HCT116 (cell line): ENCODE data around the gene KBTBD2. TPM values are rescaled to one million over a fixed set of nuclear protein-coding genes. Genes with fewer than 3 reads are reported as not detected.

ENCODE experiments used
- ATAC-seq: fragments of 200-7000 bp; cut with Tn5 transposase; 2 replicates; pipeline ENCODE4 v1.9.1; 2020; ENCODE audit warnings: mild to moderate bottlenecking, moderate library complexity
- BruUV-seq: library from RNA; stranded (reverse); fragments of 400-500 nt; replicated peaks from 2 replicates; lab custom pipeline; 2021; lab: Mats Ljungman, UMichigan
- CTCF ChIA-PET: fragments of 300-600 bp; sonication (Branson Sonifier 250); formaldehyde crosslinking; loops from one replicate; lab custom pipeline; 2021; ENCODE audit warnings: antibody characterized with exemption; lab: Charles Lee
- POLR2A ChIA-PET: fragments of 300-600, 350-600 bp; sonication (Branson Sonifier 250); formaldehyde crosslinking; loops from one replicate; lab custom pipeline; 2021; ENCODE audit warnings: antibody characterized with exemption; lab: Charles Lee
- RAD21 ChIA-PET, 2 experiments: fragments of 300-600 bp; sonication (Branson Sonifier 250); formaldehyde crosslinking; loops; one replicate each; lab custom pipeline; 2023; ENCODE audit warnings: low total read pairs in 2 of 2; ENCODE audit not compliant: uncharacterized antibody in 2 of 2, unreplicated experiment in 2 of 2, low non-redundant PET in 1 of 2; lab: Charles Lee
- DNase-seq: peaks from one replicate; pipeline ENCODE4 v3.0.0-alpha.2; 2010; ENCODE audit warnings: low read depth, low spot score
- H2AFZ ChIP-seq: fragments of 200-600 bp; shearing (Covaris generic), sonication (generic); 2 replicates; pipeline ENCODE4 v1.6.1; 2017; ENCODE audit warnings: low read depth, mixed run types, mixed read lengths, antibody characterized with exemption, low read length; ENCODE audit not compliant: poor library complexity, severe bottlenecking
- H3K27ac ChIP-seq: 2 replicates; pipeline ENCODE4 v1.5.1; 2012; ENCODE audit warnings: low read depth, low read length
- H3K27me3 ChIP-seq: fragments of 200-600 bp; sonication (generic); 2 replicates; pipeline ENCODE4 v1.6.1; 2016; ENCODE audit warnings: mixed run types, low read length, mixed read lengths; ENCODE audit not compliant: insufficient read depth
- H3K36me3 ChIP-seq, 2 experiments: fragments of 200-500 bp in 1 of 2; fragments of 200-600 bp in 1 of 2; sonication (Bioruptor generic) in 1 of 2; sonication (generic) in 1 of 2; 2 replicates each; pipeline versions ENCODE4 v1.5.1 to v1.6.1; 2014 to 2016; ENCODE audit warnings: low read length in 2 of 2, inconsistent platforms in 1 of 2, mixed read lengths in 1 of 2, mixed run types in 1 of 2; ENCODE audit not compliant: insufficient read depth in 2 of 2, control insufficient read depth in 1 of 2
- H3K4me1 ChIP-seq, 2 experiments: fragments of 200-600 bp in 1 of 2; sonication (generic) in 1 of 2; 2 replicates each; pipeline versions ENCODE4 v1.5.1 to v1.6.1; 2012 to 2017; ENCODE audit warnings: low read length in 2 of 2, inconsistent platforms in 1 of 2, mild to moderate bottlenecking in 1 of 2, mixed read lengths in 1 of 2, mixed run types in 1 of 2, moderate library complexity in 1 of 2; ENCODE audit not compliant: insufficient read depth in 2 of 2, control insufficient read depth in 1 of 2
- H3K4me2 ChIP-seq: fragments of 200-600 bp; sonication (generic); 2 replicates; pipeline ENCODE4 v1.6.1; 2017; ENCODE audit warnings: mixed run types, low read length, mixed read lengths
- H3K4me3 ChIP-seq, 2 experiments: fragments of 200-600 bp in 1 of 2; sonication (generic) in 1 of 2; replicated peaks in 1 of 2; 2 replicates each; pipeline ENCODE4 v1.5.1; 2011 to 2016; ENCODE audit warnings: low read length in 2 of 2, control low read depth in 1 of 2, low read depth in 1 of 2, mild to moderate bottlenecking in 1 of 2, mixed read lengths in 1 of 2, mixed run types in 1 of 2
- H3K79me2 ChIP-seq: fragments of 200-600 bp; sonication (generic); 2 replicates; pipeline ENCODE4 v1.6.1; 2017; ENCODE audit warnings: mild to moderate bottlenecking, mixed run types, low read length, moderate library complexity, mixed read lengths; ENCODE audit not compliant: insufficient read depth
- H3K9ac ChIP-seq: fragments of 200-600 bp; sonication (generic); 2 replicates; pipeline ENCODE4 v1.6.1; 2016; ENCODE audit warnings: low read length, mixed read lengths
- H3K9me2 ChIP-seq: fragments of 200-600 bp; sonication (generic), shearing (Covaris generic); 2 replicates; pipeline ENCODE4 v1.6.1; 2017; ENCODE audit warnings: mixed run types, mild to moderate bottlenecking, moderate library complexity; ENCODE audit not compliant: insufficient read depth
- H3K9me3 ChIP-seq, 2 experiments: fragments of 200-500 bp in 1 of 2; fragments of 200-600 bp in 1 of 2; sonication (Bioruptor generic) in 1 of 2; sonication (generic) in 1 of 2; 2 replicates each; pipeline ENCODE4 v1.6.1; 2014 to 2017; ENCODE audit warnings: low read length in 2 of 2, mixed read lengths in 2 of 2, inconsistent platforms in 1 of 2, low read depth in 1 of 2, mild to moderate bottlenecking in 1 of 2, mixed run types in 1 of 2, moderate library complexity in 1 of 2; ENCODE audit not compliant: control insufficient read depth in 1 of 2, insufficient read depth in 1 of 2
- H4K20me1 ChIP-seq: fragments of 200-600 bp; sonication (generic), shearing (Covaris generic); 2 replicates; pipeline ENCODE4 v1.6.1; 2017; ENCODE audit warnings: mixed run types, mild to moderate bottlenecking, moderate library complexity; ENCODE audit not compliant: insufficient read depth
- CBX3 ChIP-seq: IDR thresholded peaks from 2 replicates; pipeline ENCODE4 v1.6.1; 2012; ENCODE audit warnings: low read depth
- EGR1 ChIP-seq: IDR thresholded peaks from 2 replicates; pipeline ENCODE4 v1.6.1; 2012; ENCODE audit warnings: low read depth
- FOSL1 ChIP-seq: IDR thresholded peaks from 2 replicates; pipeline ENCODE4 v1.6.1; 2012; ENCODE audit warnings: low read depth
- POLR2A ChIP-seq: IDR thresholded peaks from 2 replicates; pipeline ENCODE4 v1.7.0; 2011; ENCODE audit warnings: borderline replicate concordance; ENCODE audit not compliant: insufficient read depth, insufficient read length; ENCODE audit errors: extremely low read depth
- POLR2AphosphoS5 ChIP-seq: IDR thresholded peaks from 2 replicates; pipeline ENCODE4 v1.6.1; 2011; ENCODE audit warnings: mild to moderate bottlenecking, low read depth, low read length, moderate library complexity
- RAD21 ChIP-seq: IDR thresholded peaks from 2 replicates; pipeline ENCODE4 v1.6.1; 2012; ENCODE audit warnings: low read depth, mild to moderate bottlenecking
- REST ChIP-seq: IDR thresholded peaks from 2 replicates; pipeline ENCODE4 v1.6.1; 2012; ENCODE audit warnings: low read depth
- SIN3A ChIP-seq: IDR thresholded peaks from 2 replicates; pipeline ENCODE4 v1.6.1; 2012; ENCODE audit warnings: low read depth
- SP1 ChIP-seq: IDR thresholded peaks from 2 replicates; pipeline ENCODE4 v1.6.1; 2012; ENCODE audit warnings: low read depth
- SRF ChIP-seq: IDR thresholded peaks from 2 replicates; pipeline ENCODE4 v1.6.1; 2012; ENCODE audit warnings: low read depth
- TCF7L2 ChIP-seq: IDR thresholded peaks from 2 replicates; pipeline ENCODE4 v1.7.0; 2011; ENCODE audit warnings: borderline replicate concordance, inconsistent platforms; ENCODE audit not compliant: insufficient read depth, insufficient read length; ENCODE audit errors: extremely low read depth
- YY1 ChIP-seq: IDR thresholded peaks from 2 replicates; pipeline ENCODE4 v1.6.1; 2011; ENCODE audit warnings: low read length, low read depth, moderate library complexity, mild to moderate bottlenecking; ENCODE audit not compliant: insufficient replicate concordance; ENCODE audit errors: extremely low read depth
- ZBTB33 ChIP-seq: IDR thresholded peaks from 2 replicates; pipeline ENCODE4 v1.6.1; 2011; ENCODE audit warnings: mild to moderate bottlenecking, low read length, moderate library complexity; ENCODE audit not compliant: insufficient replicate concordance; ENCODE audit errors: extremely low read depth
- ZFX ChIP-seq: fragments of 450-650 bp; IDR thresholded peaks from 2 replicates; pipeline ENCODE4 v1.6.1; 2017
- intact Hi-C: fragments of 100-400 bp; cut with micrococcal nuclease; formaldehyde crosslinking; loops from 2 replicates; pipeline ENCODE4 v1.10.0; 2022
- total RNA-seq: library from RNA; stranded (reverse); gene quantifications from one replicate; pipeline ENCODE4 v1.2.1, GENCODE V29; 2021; ENCODE audit not compliant: unreplicated experiment
- TF ChIP-seq, protein P1 (sequence below): IDR thresholded peaks from 2 replicates; pipeline ENCODE4 v1.6.1; 2012

The KBTBD2 gene
- total RNA-seq, 1 experiment from 2014 or later: 29.0 TPM

DNA sequence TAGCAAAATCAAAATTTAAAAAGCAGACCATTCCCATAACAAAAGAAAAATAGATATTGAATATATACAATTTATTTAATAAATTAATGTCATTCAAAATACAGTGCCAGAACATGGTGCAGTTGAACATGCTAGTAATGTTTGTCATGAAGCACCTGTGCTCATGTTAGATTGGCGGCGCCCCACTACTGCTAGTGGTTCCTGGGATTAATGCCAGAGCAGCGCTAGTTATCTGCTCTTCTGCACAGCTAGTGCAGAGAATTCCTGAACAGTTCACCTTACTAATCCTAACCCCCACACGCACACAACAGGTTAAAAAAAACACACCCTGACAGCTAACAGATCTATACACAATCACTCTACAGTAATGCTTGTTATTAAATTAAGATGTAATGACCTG is 23.4 kb downstream of the KBTBD2 start:
- Histone ChIP-seq H3K9me2 (no peaks in the 10 kb centered on the region), H3K27ac (no peak overlapping the region), H4K20me1 (no peaks in the 10 kb centered on the region), H3K79me2 (no peaks in the 10 kb centered on the region), H3K4me3 (no peak overlapping the region), H3K9ac (no peak overlapping the region), H3K9me3 (no peaks in the 10 kb centered on the region), H3K4me1 (no peaks in the 10 kb centered on the region), H3K36me3 (peaks cover 9 to 14% of the 10 kb centered on the region in 2 experiments; a peak in 3 of 4 replicates), H3K27me3 (no peaks in the 10 kb centered on the region), H2AFZ (no peak overlapping the region), H3K4me2 (no peak overlapping the region)
- ChIA-PET POLR2A (no interaction called here), RAD21 (no interaction called here), CTCF (no interaction called here)
- ATAC-seq (no peak), DNase-seq (no peak)
- no TSS peak for BruUV-seq
- intact Hi-C loops: no loop called here
- TF ChIP-seq SIN3A (no peak), EGR1 (no peak), REST (no peak), RAD21 (no peak), SRF (no peak), CBX3 (no peak), POLR2AphosphoS5 (no peak), SP1 (no peak), TCF7L2 (no peak), YY1 (no peak), ZBTB33 (no peak), POLR2A (no peak), ZFX (no peak), FOSL1 (no peak)
- TF ChIP-seq, protein P1, sequence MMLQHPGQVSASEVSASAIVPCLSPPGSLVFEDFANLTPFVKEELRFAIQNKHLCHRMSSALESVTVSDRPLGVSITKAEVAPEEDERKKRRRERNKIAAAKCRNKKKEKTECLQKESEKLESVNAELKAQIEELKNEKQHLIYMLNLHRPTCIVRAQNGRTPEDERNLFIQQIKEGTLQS: no peak
